Stimulated activated CD4-positive, alpha-beta T cell treated with anti-CD3 and anti-CD28 coated beads, Interleukin-1b, Interleukin-23, amount 100 ng/mL, for 24 hours (primary cell): ENCODE results near the gene OR4X2.
"Not testable (repeated sequence)": the region's sequence is repeated elsewhere in the genome, so short reads cannot be mapped to it uniquely, and the experiment has no call there.

Experiments used
- DNase-seq, 4 experiments: peaks; one replicate each; pipeline ENCODE4 v3.0.0-alpha.2; 2020; ENCODE audit warnings: low read depth in 4 of 4, low spot score in 1 of 4

Gene OR4X2

GRCh38 chr11:48244804-48245203 lies at the start of gene OR4X2:
OR4X2 (plus strand) TSS chr11:48245104; CDS start chr11:48245104, 0 bp downstream.
- DNase-seq: no peak

GRCh38 chr11:48207881-48208280 lies 37.0 kb upstream of the OR4X2 start:
- no peak for DNase-seq

GRCh38 chr11:48210052-48210451 lies 34.9 kb upstream of the OR4X2 start:
- no peak for DNase-seq

GRCh38 chr11:48216510-48216909 lies 28.4 kb upstream of the OR4X2 start, which contains the start of gene OR4B1:
OR4B1 (plus strand) TSS chr11:48216810; CDS start chr11:48216810, 0 bp downstream.
- no peak for DNase-seq

GRCh38 chr11:48228761-48229160 lies 16.1 kb upstream of the OR4X2 start:
- no peak for DNase-seq

GRCh38 chr11:48230057-48230456 lies 14.8 kb upstream of the OR4X2 start:
- DNase-seq: not testable (repeated sequence)

GRCh38 chr11:48237727-48238126 lies 7.2 kb upstream of the OR4X2 start:
- DNase-seq: no peak

- DNase-seq: no peak
Measured at GRCh38 chr11:48242501-48242900, 2.4 kb upstream of the OR4X2 start.

GRCh38 chr11:48248902-48249301 lies 4.0 kb downstream of the OR4X2 start:
- no peak for DNase-seq

- DNase-seq: no peak
Measured at GRCh38 chr11:48261600-48261999, 16.7 kb downstream of the OR4X2 start.

- no peak for DNase-seq
Measured at GRCh38 chr11:48263423-48263911, 18.6 kb downstream of the OR4X2 start, which contains the start of gene OR4X1. OR4X1 (plus strand) TSS chr11:48263861; CDS start chr11:48263861, 0 bp downstream.

- no peak for DNase-seq
Measured at GRCh38 chr11:48270621-48271020, 25.7 kb downstream of the OR4X2 start.

GRCh38 chr11:48272606-48273005 lies 27.7 kb downstream of the OR4X2 start:
- no peak for DNase-seq
